Head of caudate nucleus (tissue), 42 donors: ENCODE data around the gene OR2H2.
A peak's percentile ranks its signal among the peaks of the same experiment; 100 is the strongest.

ENCODE experiments used
- DNase-seq, 42 donors: peaks; one replicate each; pipeline versions ENCODE4 v3.0.0 to v3.0.0-alpha.2; 2020 to 2021; ENCODE audit warnings: mixed read lengths in 7 of 42
- intact Hi-C: fragments of 100-400 bp; cut with DNase I; formaldehyde crosslinking; loops from one replicate; pipeline ENCODE4 v1.15.0; 2022

OR2H2 gene

DNA sequence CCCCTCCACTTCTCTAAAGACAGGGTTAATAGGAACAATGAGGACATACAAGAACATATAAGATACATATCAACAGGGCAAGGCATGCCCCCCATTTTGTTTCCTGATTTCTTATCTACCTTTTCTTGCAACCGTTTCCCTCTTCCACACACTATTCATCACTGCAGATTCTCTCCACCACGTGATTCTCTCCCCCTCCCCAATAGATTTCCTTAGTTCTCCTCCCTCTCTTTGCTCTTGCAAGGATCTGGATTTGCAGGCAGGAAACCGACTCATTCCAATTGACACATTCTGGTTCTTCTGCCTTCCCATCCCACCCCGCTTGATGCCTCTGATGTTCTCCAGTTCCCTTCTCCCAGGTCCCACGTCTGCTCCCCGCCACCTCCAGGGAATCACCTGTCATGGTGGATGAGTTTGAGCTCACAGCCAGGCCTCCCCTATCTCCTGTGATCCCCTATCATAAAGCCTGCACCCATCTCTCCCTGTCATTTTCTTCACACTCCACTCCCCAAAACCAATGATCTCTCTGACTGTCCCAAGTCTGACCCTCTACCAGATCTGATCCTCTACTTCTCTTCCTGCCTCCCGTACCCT is 40.5 kb downstream of the OR2H2 start:
- DNase-seq: peak in 30 of 42 donors; percentile 21 to 79 (median 50)
- intact Hi-C loops: no loop called here

DNA sequence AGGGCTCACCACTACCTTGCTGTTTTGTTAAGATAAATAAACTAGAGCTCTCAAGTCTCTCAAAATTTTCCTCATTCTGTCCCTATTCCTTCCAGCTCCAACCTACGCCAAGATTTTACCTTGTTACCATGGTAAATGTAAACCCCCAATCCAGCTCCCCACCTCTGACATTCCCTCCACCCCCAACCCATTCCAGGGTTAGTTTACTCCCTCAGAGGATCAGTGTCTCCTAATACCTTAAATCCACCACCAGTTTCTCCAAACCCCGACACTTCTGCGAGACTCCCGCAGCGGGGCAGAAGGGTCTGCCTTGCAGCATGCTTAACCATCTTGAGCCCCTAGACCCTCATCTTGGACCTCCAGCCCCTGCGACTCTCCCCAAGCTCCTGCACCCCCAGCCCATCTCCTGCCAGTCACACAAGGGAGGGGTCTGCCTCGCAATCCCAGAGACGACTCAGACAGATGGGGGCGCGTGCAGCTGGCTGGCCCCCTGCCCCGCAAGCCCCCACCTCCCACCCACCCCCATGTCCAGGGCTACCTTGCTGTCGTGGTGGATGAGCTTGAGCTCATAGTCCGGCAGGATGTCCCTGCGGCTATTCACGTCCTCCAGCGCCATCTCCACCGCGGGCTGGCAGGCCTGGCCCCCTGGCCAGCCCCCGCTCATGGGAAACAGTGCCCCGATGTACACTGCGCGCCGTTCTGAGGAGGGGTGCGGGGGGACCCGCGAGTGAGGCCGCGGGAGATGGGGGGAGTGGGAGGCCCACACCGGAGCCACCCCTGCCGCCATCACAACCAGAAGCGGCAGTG is 42.2 kb downstream of the OR2H2 start:
- DNase-seq: peak in 14 of 42 donors; percentile 26 to 73 (median 50)

DNA sequence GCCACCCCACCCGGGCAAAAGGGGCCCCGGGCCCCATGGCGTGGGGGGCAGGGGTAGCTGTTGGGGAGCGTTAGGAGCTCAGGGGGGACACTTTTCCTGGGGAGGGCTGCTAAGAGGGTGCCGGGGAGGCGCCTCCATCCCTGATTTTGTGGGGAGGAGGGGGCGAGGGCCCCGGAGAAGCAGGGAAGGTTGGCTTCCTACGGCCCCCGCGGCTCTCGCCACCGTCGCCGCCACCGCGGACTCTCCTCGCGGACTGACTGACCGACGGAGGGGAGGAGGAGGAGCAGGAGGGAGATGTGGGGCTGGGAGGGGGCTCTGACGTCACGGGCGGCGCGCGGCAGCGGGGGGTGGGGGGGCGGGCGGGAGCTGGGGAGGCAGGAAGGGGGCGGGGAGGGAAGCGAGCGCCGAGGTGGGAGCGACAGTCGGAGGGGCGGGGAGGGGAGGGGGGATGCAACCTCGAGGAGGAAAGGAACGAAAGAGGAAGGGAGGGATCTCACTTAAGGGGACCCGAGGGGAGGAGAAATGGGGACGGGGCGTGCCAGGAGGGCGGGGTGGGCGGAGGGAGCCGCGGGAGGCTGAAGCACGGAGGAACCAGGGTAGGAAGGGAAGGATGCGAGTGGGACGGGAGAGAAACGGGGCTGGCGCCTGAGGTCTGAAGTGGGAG is 43.0 kb downstream of the OR2H2 start:
- intact Hi-C loops: no loop called here
- DNase-seq: peak in 41 of 42 donors; percentile 44 to 87 (median 71)

More for the DNA sequence above, 42.2 kb downstream of the OR2H2 start:
- intact Hi-C loops: no loop called here

DNA sequence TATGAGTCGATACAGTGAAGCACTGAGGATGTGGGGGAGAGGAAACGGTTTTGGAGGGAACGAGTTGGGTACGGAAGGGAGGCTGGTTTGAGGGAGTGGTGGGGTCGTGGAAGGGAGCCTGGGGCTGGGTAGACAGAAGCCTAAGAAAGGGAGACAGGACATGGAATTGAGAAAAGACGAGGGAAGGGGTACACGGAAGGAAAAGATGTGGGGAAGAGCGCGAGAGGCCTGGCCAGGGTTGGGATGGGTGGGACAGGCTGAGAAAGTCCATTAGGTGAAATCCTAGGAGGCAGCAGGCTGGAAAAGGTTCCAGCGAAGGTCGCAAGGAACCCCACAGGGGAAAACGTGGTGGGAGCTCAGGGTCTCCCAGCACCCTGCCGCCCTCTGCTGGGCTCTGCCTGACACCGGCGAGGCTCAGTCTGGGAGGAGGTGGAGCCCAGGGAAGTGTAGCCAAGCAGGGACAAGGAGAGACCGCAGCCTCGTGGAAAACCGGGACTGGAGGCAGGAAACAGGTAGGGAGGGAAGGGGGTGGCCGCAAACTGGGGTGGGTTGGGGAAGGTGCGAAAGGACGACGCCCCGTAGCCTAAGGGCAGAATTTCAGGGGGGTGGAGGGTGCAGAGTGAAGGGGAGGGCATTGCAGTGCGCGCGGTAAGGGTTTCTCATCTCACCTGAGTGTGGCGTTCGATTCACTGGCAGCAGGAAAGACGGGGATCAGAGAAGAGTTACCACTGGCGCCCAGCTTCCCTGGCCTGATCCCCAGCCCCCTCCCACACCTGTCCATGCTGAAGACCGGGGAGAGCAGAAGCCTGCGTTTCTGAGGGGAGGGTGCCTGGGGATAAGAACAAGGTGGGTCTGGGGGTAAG is 43.7 kb downstream of the OR2H2 start:
- intact Hi-C loops: no loop called here
- DNase-seq: peak; percentile 56 to 92 (median 82)

DNA sequence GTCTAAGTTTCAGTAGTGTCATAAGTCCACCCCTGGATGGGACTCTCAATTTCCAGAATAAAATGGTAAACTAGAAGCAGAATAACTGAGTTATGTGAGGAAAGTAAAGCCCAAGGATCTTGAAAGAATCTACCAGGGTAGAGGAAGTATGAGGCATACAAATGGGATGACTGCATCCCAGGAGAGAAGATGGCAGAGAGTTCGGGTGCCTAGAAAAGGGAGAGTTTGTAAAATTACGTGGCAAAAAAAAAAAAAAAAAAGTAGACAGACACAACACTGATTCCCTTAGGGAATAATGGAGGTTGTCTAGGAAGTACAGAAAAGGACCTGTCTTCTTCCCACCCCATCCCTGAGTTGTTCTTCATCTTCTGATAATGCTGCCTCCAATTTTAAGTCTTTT is 44.6 kb downstream of the OR2H2 start:
- intact Hi-C loops: no loop called here
- DNase-seq: no peak

DNA sequence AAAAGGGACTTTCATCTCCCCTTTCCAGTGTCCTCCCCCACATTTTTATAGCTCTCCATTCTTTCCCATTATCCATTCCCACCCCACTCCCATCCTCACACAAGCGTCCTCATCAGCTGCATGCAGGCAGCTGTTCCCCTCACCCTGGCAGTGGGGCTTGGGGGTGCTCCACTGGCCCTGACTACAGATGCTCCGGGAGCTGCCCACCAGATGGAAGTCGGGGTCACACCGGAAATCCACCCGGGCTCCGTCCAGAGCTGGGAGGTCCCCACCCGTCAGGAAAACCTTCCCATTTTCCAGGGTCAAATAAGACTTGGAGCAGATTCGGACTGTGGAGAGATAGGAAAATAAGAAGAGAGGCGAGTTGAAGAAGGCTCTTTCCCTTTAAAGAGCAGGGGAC is 45.4 kb downstream of the OR2H2 start:
- intact Hi-C loops: no loop called here

DNA sequence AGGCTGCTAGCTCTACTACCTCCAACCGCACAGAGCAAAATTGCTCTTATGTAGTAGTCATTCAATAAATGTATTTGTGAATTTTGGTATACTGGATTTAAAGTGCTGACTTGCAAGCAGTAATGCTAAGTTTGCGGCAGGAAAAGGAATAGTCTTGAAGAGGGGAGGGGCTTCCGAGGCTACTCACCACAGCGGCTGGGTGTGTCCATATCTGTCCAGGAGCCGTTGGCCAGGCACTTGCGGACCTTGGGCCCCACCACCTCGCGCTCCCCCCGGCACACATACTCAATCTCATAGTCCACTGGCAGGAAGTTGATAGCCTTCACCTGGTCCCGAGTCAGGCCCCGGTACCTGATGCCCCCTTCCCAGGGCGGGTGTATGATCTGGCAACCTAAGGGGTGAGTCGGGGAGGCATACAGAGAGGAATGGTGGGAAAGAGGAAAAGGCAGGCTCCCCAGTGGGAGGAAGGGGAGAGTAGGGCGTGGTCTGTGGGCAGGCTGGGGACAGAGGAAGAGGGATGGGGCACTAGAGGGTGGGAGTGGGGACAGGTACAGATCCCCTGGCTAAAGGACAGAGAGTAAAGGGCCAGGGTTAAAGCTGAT is 46.4 kb downstream of the OR2H2 start:
- intact Hi-C loops: no loop called here
- DNase-seq: no peak

More for the DNA sequence above, 45.4 kb downstream of the OR2H2 start:
- DNase-seq: no peak

DNA sequence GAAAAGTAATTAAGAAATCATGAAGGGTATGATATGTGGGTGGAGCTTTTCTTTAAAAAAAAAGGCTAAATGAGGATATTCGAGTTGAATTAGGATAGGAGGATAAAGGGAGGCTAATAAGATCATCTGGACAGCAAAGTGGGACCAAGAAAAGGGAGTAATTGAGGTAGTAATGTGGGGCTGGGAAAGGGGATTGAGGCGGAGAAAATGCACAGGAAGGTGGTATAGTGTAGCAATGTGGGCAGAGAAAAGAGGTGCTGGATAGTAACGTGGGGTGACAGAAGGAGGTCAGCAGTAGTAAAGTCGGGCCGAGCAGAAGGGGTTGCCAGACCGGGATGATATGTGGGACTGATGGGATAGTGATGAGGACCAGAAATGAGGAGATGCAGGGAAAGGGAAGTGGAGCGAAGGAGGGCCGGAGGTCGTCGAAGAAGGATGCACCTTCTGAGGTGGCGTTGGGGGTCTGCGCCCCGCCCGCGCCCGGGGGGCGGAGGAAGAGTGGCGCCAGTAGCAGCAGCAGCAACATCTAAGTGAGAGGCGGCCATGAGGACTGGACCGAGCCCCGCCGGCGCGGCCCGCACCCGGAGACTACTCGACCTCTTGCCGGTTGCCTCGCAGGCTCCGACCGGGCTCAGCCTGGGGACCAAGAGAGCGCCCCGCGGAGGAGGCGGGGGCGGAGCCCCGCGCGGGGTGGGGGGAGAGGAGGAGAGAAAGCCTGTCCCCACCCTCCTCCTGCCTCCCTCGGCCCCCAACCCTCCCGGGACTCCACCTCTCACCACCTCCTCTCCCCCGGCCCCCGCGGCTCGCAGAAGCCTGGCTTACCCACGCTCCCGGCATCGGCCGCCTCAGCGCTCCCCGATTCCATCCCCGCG is 47.2 kb downstream of the OR2H2 start:
- DNase-seq: peak in 40 of 42 donors; percentile 38 to 85 (median 67)
- intact Hi-C loops: no loop called here

DNA sequence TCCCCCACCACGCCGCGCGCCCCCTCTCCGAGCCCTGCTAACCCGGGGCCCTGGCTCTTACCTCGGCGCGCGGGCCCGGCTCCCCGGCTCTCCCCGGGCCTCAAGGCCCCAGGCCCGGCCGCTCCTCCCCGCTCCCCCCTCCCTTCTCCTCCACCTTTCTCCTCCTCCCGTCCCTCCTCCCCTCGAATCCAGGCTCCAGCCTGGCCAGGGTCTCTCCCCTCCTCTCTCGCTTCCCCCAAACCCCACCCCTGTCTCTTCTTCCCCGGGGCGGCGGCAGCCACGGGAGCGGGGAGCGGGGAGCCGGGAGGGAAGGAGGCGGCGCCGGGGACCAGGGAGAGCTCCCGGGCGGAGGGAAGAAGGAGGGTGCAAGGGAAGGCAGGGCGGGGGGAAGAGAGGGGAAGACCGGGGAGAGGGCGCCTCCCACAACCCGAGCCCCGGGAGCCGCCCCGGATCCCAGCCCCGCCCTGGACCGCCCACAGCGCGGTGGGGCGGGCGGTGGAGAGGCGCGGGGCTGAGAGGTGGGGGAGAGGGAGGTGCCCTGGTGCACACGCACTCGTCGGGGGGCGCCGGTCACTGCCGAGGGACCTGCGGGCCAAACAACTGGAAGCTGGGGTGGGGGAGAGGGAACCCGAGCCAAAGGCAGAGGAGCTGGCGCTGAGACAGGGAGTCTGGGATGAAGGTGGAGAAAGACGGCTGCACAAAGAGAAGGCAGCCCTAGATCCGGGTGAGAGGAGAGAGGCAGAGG is 48.0 kb downstream of the OR2H2 start, which contains the start of gene GABBR1:
Gene GABBR1, minus strand, starts transcription at position 395 of the 745 bp plus-strand sequence. CDS start 798 bp downstream, outside the sequence.
- DNase-seq: peak; percentile 62 to 97 (median 90)
- intact Hi-C loops: no loop called here

DNA sequence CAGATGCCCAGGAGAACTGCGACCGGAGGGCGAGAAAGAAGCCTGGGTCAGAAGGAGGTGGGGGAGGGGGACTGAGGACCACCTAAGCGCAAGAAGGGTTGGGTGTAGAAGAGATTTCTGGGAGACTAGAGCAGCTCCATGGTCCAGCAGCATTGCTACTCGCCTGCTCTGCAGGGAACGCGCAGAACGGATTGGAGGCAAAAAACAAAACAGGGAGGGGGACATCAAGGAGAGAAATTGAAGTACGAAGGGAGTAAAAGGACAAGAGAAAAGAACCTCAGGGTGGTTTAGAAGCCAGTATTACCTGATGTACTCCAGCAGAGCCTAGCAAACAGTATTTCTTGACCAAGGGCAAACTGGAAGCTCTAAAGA is 48.6 kb downstream of the OR2H2 start:
- peak in 9 of 42 donors; percentile 35 to 56 (median 42) for DNase-seq
- intact Hi-C loops: no loop called here

DNA sequence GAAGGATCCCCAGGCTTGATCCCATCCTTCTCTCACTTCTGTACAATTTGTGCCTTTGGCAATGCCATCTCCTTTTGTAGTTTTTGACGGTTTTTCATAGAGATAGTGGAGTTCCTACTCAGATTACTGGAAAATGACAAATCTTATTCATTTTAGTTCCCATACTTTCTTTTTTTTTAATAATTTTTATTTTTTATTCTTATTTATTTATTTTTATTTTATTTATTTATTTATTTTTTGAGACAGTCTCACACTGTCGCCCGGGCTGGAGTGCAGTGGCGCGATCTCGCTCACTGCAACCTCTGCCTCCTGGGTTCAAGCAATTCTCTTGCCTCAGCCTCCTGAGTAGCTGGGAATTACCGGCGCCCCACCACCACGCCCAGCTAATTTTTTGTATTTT is 52.3 kb downstream of the OR2H2 start:
- intact Hi-C loops: no loop called here
- no peak for DNase-seq
